Stimulated activated CD4-positive, alpha-beta T cell treated with anti-CD3 and anti-CD28 coated beads, Interleukin-1b, Interleukin-23, amount 100 ng/mL, for 48 hours (primary cell): ENCODE data around the gene TSPYL2.

Experiments used
- DNase-seq: peaks from one replicate; pipeline ENCODE4 v3.0.0-alpha.2; 2020

TSPYL2 gene

DNA sequence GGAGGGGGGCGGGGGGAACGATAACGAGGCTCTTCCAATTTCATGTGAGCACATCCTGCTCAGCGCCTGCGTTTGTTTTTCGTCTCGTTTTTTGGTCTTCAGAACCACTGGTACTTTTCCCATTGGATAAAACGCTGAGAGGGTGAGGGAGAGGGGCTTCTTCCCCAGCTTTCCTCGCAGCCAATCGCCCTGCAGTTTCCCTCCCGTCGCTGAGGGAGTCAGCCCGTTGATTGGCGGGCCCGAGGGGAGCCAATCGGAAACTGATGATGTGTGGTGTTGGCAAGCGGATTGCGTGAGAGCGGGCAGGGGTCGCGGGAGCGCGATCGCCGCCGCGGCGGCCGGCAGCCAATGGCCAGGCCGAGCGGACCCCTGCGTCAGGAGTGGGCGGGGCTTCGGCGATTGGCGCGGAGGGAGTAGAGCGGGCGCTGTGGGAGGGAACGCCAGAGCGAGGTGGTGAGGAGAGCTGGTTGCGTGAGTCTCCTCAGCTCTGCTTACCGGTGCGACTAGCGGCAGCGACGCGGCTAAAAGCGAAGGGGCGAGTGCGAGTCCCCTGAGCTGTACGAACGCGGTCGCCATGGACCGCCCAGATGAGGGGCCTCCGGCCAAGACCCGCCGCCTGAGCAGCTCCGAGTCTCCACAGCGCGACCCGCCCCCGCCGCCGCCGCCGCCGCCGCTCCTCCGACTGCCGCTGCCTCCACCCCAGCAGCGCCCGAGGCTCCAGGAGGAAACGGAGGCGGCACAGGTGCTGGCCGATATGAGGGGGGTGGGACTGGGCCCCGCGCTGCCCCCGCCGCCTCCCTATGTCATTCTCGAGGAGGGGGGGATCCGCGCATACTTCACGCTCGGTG, at the start of gene TSPYL2:
Gene TSPYL2, plus strand, starts transcription at position 443 of the 848 bp plus-strand sequence. Its CDS starts 132 bp downstream, at position 575.
- peak; percentile 93 for DNase-seq

DNA sequence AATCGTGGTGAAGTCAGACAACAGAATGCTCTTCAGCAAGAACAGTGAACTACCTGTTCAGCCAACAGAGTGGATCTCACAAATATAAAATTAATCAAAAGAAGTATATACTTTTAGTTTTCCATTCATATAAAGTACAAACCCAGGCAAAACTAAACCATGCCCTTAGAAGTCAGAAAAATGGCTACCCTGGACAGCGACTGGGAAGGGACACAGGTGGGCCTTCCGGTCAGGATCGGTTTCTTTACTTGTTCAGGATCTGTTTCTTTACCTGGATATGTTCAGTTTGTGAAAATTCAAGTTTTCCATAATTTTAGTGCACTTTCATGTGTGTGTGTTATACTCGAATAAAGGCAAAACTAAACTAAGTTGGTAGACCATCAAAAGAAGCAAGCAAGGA, 46.0 kb upstream of the TSPYL2 start:
- no peak for DNase-seq

DNA sequence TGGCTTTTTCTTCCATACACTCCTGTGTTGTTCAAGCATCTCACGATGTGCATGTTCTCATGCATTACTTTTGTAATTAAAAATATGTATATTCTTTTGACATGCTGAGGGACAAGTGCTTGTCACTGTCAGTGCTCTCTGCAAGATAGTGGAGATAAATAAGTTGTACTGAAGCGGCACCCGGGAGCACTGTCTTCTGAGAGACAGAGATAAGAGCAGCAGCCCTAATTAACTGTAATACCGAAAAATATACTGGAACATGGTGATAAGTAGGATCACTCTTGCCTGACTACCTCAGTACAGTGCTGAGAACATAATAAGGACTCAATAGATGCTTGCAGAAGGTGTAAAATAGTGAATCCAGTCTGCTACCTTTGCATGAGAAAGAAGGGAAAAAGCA, 42.9 kb upstream of the TSPYL2 start:
- no peak for DNase-seq

DNA sequence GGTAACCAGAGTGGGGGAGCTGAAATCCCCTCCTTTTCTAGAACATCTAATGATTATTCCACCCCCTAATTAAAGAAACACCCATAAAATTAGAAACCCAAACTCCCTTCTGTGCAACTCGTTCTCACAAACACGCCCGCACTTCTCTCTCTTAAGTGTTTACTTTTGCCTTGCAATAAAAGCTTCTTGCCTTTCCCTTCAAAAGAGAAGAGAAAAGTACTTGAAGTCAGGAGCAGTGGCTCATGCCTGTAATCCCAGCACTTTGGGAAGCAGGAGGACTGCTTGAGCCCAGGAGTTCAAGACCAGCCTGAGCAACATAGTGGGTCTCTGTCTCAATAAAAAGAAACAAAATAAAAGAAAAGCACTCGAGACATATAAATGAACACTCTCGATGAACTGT, 37.2 kb upstream of the TSPYL2 start:
- no peak for DNase-seq

DNA sequence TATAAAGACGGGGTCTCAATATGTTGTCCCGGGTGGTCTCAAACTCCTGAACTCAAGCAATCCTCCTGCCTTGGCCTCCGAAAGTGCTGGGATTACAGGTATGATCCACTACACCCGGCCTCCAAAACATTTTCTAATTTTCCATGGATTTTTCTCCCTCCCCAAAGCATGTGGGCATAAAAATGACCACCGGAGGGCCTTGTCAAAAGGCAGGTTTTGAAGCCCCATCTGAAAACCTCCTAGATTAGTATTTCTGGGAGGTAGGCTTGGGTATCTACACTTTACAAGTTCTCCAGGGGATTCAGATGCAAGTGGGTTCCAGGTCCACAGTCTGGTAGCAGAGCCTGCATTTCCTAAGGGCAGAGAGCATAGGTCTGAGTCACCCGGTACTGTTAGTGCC, 34.9 kb upstream of the TSPYL2 start:
- no peak for DNase-seq

DNA sequence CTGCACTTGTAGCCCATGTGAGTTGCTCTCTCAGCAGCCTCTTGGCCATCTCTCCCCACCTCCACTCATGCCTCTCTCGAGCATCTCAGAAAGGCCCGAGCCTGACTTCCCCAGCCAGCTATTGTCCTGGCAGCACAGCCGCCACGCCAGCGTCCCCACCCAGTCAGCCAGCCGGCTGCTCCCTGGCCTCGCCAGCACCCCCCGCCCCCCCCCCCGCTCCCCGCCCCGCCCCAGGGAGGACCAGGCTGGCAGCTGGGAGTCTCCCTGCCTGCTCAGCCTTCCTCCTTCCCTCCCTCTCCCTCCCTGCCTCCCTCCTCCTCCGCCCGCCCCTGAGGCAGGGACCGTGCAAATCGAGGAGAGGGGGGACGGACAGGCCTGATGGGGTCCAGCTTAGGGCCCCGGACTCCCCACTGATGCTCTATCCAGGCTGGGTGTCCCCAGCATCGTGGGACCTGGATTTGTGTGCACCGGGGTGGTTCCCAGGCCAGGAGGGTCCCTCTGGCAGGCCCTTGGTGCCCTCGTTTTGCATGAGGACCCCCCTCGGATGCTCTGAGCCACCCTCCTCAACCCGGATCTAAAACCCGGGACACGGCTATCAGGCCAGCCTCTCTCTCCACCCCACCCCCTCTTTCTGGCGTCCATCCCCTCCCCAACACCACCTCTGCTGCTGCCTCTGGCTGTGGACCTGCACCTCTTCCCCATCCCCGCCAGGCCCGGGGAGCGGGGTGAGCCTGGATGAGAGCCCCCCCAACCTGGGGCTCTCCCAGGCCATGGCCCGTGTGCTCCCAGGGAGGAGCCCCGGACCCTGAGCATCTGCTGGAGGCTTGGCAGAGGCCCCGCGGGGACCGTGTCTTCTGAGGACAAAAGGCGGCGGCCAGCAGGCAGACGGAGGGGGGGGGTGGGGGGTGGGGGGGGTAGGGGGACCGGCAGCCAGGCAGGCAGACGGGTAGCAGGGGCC, 33.7 kb upstream of the TSPYL2 start, which contains the start of gene GPR173:
Gene GPR173, plus strand, starts transcription at position 621 of the 958 bp plus-strand sequence. CDS start 27,833 bp downstream, outside the sequence.
- no peak for DNase-seq

DNA sequence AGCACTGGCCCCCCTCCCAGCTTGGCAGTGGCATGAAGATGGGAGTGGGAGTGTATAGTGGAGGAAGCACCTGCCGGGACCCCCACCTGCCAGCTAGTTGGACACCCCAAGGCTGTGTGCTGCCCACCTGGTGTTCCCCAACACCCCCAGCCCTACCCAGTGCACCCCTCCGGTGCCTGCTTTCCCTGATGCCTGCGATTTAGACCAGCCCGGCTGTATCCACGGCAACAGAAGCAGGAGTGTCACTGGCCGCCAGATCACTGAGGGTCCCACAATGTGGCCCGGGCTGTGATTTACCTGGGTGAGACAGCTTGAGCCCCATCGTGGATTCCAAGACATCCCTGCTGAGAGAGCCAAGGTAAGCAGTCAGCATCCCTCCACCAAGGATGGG, 33.0 kb upstream of the TSPYL2 start:
- DNase-seq = no peak

DNA sequence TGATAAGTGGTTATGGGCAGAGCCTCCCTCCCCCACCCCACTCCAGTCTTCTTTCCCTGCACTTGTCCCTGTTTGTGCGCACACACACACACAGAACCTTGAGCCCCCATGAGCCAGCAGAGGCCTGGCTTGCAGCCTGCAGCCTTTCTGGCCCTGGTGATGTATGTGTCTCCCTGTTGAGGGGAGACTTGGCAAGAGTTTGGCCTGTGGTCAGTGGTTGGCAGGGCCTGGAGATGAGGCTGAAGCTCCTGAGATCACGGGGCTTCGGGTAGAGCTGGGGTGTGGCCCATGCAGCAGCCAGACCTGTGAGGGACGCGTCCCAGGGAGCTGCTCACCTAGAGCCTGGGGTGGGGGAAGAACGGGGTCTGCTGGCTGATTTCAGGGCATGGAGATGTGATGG, 31.3 kb upstream of the TSPYL2 start:
- no peak for DNase-seq

DNA sequence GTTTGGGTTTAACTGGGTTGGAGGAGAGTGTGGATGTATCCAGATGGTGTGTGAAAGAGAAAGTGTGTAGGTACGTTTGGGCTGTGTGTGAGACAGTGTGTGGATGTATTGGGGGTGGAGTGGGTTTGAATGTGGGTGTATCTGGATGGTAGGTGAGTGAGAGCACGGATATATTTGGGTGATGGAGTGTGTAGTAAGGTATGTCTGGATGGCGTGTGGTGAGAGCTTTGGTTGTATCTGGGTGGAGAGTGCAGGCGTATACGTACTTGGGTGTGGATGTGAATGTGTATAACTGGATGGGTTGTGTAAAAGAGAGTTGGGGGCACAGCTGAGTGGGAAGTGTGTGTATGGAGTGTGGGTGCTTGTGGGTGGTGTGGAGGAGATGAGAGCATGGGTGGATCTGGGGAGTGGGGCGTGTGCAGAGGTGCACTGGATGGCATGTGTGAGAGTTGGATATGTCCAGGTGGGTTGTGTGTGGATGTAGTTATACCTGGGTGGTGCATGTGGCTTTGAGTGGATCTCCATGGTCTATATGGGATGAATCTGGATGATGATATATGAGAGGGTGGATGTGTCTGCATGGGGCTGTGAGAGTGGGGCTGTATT, 26.8 kb upstream of the TSPYL2 start:
- DNase-seq = no peak

DNA sequence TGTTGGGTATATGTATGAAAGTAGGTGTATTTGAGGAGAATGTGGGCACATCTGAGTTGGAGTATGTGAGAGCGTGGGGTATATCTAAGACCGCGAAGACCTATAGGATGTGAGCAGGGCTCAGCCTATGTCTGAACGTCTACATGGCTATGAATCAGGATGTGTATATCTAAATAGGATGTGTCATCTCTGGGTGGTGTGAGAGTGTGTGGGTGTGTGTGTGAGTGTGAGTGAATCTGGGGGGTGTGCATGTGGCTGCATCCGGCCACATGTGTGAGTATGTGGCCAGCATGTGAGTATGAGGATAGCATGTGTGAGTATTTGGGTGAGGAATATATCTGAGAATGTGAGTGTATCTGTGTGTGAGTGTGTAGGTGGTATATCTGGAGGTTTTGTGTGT, 25.9 kb upstream of the TSPYL2 start:
- DNase-seq = no peak

DNA sequence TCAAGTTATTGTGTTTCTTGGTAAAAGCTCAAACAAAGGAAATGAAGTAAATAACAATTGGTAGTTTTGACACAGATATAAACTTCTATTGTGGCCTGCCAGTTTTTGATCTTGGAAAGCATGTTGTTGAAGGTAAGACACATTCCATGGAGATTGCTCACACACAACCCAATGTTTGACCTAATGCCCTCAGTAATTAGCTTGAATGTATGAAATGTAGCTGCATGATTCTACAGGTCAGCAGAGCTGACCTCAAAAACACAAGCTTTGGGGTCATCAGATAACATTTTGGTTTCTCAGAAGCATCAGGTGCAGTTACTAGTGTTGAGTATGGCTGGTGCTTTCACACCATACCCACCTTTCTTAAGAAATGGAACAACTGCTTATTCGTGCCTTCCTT, 17.1 kb upstream of the TSPYL2 start:
- DNase-seq = no peak

DNA sequence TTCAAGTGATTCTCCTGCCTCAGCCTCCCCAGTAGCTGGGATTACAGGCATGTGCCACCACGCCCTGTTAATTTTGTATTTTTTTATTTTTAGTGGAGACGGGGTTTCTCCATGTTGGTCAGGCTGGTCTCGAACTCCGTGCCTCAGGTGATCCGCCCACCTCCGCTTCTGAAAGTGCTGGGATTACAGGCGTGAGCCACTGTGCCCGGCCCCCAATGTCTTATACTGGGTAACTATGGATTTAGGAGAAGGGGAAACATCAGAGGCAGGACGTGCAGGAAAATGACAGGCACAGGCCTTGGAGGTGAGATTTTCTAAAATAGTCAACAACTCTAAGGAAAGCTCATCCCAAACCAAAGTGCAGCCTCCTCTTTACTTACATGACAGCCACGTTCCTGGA, 11.1 kb upstream of the TSPYL2 start:
- DNase-seq = no peak

DNA sequence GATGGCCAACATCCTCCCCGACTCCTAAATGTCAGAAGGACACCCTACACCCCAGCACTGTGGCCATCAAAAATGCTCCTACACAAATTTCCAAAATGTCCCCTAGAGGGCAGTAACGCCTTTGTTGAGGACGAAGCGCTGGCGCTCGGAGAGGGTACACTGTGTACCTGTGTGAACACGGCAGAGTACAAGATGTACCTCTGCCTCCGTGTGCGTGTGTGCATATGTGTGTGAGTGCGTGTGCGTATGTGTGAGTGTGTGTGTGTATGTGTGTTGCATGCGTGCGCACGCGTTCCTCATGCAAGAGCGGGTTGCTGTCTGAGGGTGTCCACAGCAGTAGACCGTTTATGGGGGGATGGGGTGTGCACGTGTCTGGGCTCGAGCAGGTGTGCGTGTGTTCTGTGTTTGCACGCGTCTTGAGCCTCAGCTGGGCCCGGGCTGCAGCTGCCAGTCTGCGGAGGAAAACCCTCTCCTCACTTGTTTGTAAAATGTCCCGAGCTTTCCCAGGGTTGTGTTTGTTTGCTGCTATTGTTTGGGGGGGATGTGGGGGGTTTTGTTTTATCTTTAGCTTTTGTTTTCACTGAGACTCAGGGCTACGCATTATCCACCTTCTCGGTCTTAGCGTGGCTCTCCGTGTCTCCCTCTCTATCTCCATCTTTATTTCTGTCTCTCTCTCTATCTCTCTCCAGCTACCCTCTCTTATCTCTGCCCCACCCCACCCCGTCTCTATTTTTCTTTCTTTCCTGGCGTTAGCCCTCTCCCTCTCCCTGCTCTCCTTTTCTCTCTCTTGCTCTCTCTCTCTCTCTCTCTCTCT, 10.4 kb upstream of the TSPYL2 start:
- DNase-seq = peak; percentile 64

DNA sequence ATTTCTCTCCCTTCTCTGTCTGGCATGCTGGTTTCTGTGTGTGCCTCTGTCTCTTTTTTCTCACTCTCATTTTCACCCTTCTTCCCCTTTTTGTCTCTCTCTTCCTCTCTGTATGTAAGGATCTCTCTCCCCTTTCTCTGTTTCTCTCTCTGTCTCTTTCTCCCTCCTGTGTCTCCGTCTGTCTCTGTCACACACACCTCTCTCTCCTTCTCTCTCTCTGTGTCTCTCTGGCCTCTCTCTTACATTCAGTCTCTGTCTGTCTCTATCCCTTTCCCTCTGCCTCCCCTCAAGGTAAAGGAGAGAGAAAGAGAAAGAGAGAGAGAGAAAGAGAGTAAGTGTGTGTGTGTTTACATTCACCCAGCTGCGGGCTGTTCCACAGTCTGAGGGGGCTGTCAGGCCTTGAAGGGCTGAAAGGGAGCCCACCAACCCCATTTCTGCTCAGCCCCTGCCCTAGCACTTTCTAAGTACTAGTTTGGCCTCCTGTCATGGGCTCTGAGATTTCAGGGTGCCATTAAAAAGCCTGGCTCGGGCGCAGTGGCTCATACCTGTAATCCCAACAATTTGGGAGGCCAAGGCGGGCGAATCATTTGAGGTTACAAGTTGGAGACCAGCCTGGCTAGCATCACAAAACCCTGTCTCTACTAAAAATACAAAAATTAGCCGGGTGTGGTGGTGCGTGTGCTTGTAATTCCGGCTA, 9.6 kb upstream of the TSPYL2 start:
- no peak for DNase-seq

DNA sequence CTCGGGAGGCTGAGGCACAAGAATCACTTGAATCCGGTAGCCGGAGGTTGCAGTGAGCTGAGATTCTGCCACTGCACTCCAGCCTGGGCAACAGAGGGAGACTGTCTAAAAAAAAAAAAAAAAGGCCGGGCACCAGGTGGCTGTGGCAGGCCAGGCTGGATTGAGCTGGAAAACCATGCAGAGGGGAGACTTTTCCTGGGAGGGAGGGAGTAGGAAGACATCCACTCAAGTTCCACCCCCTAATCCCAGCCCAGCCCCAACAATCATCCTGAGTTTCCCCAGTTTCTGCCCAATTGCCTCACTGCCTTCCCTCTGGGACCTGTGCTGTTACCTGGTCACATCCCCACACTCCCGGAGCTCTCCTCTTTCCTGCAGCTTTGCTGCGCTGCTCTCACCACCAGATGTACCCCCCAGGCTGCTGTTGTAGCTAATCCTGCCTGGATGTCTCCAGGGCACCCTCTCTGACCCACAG, 9.0 kb upstream of the TSPYL2 start:
- no peak for DNase-seq

DNA sequence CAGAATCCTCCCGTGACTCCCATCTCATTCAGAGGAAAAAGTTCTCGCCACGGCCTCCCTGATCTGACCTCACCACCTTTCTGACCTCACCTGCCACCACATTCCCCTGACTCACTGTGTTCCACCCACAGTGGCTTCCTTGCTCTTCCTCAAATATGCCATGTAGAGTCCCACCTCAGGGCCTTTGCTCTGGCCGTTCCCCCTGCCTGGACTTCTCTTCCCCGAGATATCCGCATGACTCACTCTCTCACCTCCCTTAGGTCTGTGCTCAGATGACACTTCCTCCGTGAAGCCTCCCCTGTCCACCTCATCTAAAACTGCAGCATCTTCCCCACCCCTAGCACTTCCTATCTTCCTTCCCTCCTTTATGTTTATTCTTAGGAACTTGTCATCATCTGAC, 7.2 kb upstream of the TSPYL2 start:
- no peak for DNase-seq

DNA sequence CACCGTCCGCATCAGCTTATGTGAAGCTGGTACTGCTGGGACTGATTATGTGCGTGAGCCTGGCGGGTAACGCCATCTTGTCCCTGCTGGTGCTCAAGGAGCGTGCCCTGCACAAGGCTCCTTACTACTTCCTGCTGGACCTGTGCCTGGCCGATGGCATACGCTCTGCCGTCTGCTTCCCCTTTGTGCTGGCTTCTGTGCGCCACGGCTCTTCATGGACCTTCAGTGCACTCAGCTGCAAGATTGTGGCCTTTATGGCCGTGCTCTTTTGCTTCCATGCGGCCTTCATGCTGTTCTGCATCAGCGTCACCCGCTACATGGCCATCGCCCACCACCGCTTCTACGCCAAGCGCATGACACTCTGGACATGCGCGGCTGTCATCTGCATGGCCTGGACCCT, 5.5 kb upstream of the TSPYL2 start:
- DNase-seq = no peak

DNA sequence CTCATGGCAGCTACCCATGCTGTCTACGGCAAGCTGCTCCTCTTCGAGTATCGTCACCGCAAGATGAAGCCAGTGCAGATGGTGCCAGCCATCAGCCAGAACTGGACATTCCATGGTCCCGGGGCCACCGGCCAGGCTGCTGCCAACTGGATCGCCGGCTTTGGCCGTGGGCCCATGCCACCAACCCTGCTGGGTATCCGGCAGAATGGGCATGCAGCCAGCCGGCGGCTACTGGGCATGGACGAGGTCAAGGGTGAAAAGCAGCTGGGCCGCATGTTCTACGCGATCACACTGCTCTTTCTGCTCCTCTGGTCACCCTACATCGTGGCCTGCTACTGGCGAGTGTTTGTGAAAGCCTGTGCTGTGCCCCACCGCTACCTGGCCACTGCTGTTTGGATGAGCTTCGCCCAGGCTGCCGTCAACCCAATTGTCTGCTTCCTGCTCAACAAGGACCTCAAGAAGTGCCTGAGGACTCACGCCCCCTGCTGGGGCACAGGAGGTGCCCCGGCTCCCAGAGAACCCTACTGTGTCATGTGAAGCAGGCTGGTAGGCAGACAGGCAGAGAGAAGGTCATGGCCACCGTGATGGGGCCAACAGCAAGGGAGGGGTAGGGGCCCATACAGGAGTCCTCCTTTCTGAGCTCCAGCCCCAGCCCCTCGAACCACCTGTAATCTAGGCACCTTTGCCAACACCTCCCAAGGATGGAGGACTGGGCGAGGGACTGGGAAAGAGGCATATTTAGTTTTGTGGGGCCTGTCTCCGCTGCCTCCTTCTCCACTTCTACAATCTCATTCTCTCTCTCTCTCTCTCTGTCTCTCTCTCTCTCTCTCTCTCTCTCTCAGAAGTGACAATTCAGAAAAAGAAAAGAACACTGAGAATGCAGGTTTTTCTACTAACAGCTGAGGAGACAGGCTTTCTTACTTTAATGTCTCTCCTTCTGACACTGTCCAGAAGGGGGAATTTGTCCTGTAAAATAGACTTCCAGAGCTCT, 4.7 kb upstream of the TSPYL2 start:
- DNase-seq = no peak

DNA sequence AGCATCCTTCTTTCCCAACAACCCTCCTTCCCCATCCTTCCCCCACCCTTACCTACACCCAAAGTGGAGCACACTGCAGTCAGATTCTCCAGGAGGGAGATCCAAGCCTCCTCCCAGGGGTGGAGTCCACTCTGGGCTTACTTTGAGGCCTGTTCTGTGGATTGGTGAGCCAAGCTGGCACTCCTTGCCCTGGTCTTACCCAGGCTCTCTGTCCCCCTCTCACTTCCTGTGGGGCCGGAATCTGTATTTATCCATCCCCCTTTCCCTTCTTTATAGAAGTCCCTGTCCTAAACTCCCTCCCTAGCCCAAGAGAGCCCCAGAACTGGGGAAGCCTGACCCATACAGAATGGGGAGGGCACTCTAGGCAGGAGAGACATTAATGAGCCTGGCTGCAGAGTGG, 3.2 kb upstream of the TSPYL2 start:
- no peak for DNase-seq
